Fibroblast of mammary gland (primary cell): Measurements from ENCODE around the gene PTPRO.

Experiments
- DNase-seq: peaks from one replicate; pipeline ENCODE4 v3.0.0-alpha.2; 2010; ENCODE audit warnings: low read depth
- H3K4me3 ChIP-seq: 2 replicates; pipeline ENCODE4 v1.5.1; 2011; ENCODE audit warnings: low read depth, mild to moderate bottlenecking, low read length, moderate library complexity; ENCODE audit not compliant: control insufficient read depth
- CTCF ChIP-seq: conservative IDR thresholded peaks from 2 replicates; pipeline ENCODE4 v1.5.1; 2011; ENCODE audit warnings: low read depth, low read length, inconsistent platforms; ENCODE audit not compliant: control insufficient read depth, insufficient read depth

The PTPRO gene

GRCh38 chr12:15289192-15289591 is 33.1 kb upstream of the PTPRO start:
- DNase-seq = no peak
- H3K4me3 ChIP-seq = no peak overlapping the region
- TF ChIP-seq CTCF = no peak

DNA sequence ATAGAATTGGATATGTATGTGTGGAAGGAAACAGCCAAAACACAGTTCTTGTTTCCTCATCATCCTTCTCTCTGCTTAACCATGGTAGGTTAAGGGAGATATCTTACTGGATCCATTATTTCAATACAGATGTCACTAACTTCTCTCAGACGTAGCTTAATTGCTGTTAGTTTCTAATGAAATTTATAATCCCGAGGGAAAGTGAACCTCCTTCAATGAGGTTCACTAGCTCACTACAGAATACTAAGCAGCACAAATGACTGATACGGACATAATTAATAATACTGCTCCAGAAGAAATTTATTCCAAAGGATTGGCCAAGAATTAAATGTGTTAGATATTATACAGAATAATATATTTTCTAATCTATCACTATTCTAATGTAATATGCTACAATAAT is 28.6 kb upstream of the PTPRO start:
- H3K4me3 ChIP-seq = no peak overlapping the region
- TF ChIP-seq CTCF = no peak
- DNase-seq = no peak

GRCh38 chr12:15299947-15300346 is 22.4 kb upstream of the PTPRO start:
- no peak overlapping the region for H3K4me3 ChIP-seq
- no peak for TF ChIP-seq CTCF
- no peak for DNase-seq

DNA sequence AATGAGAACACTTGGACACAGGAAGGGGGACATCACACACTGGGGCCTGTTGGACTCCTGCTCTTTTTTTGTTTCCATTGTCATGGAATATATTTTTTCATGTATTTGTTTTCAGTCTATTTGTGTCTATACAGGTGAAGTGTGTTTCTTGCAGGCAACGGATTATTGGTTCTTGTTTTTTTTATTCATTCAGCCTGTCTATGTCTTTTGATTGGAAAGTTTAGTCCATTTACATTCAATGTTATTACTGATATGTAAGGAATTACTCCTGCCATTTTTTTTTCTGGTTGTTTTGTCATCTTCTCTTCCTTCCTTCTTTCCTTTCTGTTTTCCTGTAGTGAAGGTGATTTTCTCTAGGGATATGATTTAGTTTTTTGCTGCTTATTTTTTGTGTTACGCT is 18.0 kb upstream of the PTPRO start:
- no peak overlapping the region for H3K4me3 ChIP-seq
- no peak for TF ChIP-seq CTCF
- DNase-seq = no peak

DNA sequence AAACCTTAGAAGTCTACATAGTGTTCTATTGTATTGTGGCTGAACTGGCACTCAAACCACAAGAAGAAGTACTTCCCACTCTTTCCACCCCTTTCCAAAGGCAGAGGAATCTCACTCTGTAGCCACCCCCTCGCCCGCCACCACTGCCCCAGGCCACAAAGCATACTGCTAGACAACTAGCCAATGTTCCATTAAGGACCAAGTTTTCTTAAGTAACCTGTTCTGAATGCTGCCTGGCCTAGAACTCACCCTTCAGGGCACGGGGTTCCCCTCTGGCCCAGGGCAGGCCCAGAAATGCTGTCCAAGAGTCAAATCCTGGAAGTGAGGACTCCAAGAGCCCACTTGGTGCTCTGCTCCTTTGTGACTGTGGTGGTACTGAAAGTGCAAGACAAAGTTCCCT is 15.7 kb upstream of the PTPRO start:
- H3K4me3 ChIP-seq = no peak overlapping the region
- no peak for TF ChIP-seq CTCF
- no peak for DNase-seq

DNA sequence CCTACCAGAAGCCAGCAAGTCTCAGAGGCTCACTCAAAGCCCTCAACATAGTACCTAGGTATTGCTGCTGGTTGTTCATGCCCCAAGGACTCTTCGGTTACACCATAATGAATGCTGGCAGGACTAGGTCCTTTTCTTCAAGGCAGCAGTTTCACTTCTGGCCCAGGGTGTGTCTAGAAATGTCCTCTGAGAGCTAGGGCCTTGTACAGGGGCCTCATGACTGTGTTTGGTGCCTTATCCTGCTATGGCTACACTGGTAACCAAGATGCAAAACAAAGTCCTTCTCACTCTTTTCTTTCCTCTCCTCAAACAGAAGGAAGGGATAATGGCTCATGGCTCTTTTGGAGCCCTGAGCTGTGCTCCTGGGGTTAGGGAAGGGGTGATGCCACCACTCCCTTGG is 15.2 kb upstream of the PTPRO start:
- H3K4me3 ChIP-seq = no peak overlapping the region
- TF ChIP-seq CTCF = no peak
- DNase-seq = no peak

DNA sequence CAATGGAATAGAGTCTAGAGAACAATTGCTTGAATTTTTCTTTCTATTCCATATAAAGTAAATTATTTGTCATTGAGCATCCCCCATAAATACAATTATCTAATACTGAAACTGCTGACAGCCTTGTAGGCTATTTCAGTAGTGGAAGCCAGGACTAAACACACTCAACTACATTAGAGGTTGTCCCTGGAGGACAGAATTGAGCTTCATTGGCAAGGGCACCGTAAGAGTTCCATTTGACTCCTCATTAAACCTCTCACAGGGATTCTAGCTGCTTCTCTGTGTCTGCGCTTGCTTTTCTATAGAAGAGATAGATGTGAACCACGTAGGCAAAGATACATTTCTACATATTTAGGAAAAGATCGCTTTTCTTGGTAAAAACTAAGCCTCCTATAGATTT is 3.5 kb upstream of the PTPRO start:
- DNase-seq = no peak
- H3K4me3 ChIP-seq = no peak overlapping the region
- no peak for TF ChIP-seq CTCF
